ENCODE results near the gene MSI2. TPM values are rescaled to one million over a fixed set of nuclear protein-coding genes. Genes with fewer than 3 reads are reported as not detected.

Gene MSI2
- total RNA-seq, 2 experiments from 2014 or later = 117 to 120 TPM

- Mint-ChIP-seq H3K4me3 (no peak overlapping the region), H3K27me3 (no peaks in the 10 kb centered on the region), H3K4me1 (no peaks in the 10 kb centered on the region), H3K27ac (no peak overlapping the region), H3K36me3 (peaks cover 70% of the 10 kb centered on the region), H3K9me3 (ENCODE audit: low read depth) (peaks cover 19% of the 10 kb centered on the region)
- ATAC-seq (no peak), DNase-seq (no peak)
- CTCF ChIA-PET = interaction anchor here (1.2 to 1.6 kb wide), 2 partner anchors 145 to 284 kb away, joined by 3 to 5 read pairs; no protein-coding TSS in a partner anchor
Measured at GRCh38 chr17:57388131-57388725, 131.9 kb downstream of the MSI2 start.

GRCh38 chr17:57389473-57389872, 133.2 kb downstream of the MSI2 start:
- H3K36me3 Mint-ChIP-seq = peaks cover 73% of the 10 kb centered on the region
- no peak overlapping the region for H3K27ac Mint-ChIP-seq
- CTCF ChIA-PET = interaction anchor here (1.2 to 1.6 kb wide), 3 partner anchors 64 to 283 kb away, joined by 3 to 5 read pairs (median 5); no protein-coding TSS in a partner anchor

DNA sequence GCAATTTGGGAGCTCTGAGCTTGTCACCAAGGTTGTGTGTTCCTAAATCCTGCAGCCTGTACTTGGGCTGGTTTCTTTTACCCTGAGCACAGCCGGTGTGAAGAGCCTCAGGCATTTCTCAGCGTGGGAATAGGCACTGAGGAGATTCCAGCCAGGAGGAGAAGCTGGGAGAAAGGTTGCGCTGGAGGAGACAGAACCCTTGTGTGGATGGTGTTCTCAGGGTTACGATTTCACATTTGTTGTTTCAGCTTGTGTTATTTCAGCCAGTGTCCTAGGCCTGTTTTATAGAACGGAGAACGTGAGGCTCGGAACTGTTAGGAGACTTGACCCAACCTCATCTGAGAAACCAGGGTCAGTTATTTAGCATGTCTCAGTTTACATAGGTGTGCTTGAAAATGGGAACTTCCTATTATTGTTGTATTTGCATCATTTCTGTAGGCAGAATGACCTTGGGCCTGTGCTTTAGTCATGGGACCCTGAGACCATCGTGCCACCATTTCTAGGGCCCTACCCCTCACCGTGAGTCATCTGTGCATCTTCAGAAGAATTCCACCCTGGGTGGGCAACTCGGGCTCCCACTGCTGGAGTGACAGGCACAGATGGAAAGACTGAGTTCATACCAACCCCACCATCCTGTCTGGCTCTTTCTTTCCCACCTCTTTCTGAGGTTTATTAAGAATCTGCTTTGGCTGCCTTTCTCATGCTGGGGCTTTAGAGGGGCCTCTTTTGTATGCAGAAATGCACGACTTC, 134.9 kb downstream of the MSI2 start:
- Mint-ChIP-seq H3K27ac (no peak overlapping the region), H3K9me3 (ENCODE audit: low read depth) (peaks cover 17% of the 10 kb centered on the region), H3K36me3 (peaks cover 64% of the 10 kb centered on the region), H3K4me1 (peaks cover 2% of the 10 kb centered on the region), H3K27me3 (no peaks in the 10 kb centered on the region), H3K4me3 (no peak overlapping the region)
- CTCF ChIA-PET = no interaction called here
- ATAC-seq = no peak
- DNase-seq = no peak

More at GRCh38 chr17:57389473-57389872, 133.2 kb downstream of the MSI2 start:
- ATAC-seq (no peak), DNase-seq (no peak)
- Mint-ChIP-seq H3K4me3 (no peak overlapping the region), H3K4me1 (no peaks in the 10 kb centered on the region), H3K27me3 (no peaks in the 10 kb centered on the region), H3K9me3 (ENCODE audit: low read depth) (peaks cover 21% of the 10 kb centered on the region)

DNA sequence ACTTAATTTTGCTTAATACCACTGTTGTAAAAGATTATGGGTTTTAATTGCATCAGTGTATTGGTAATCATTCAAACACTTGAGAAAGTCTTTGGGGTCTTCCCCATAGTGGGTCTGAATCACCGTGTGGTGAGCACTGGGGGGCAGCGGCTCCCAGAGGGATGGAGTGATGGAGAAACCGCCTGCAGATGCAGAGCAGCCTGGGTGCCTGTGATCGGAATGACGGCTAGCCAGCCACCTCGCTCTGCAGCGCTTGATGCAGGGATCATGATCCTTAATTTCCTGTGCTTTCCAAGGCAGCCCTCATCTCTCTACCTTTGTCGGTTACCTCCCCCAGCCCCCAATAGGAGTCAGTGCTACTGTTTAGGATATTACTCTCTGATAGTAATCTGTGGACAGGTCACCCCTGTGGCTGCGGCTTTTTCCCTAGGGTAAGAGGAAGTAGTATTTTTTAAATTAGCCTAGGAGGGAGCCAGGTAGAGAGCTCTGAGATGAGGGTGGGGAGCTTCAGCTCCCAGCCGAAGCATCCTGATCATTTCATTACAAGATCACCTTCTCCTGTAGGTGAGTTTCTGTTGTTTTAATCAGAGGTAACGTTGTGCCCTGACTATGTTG, 135.6 kb downstream of the MSI2 start:
- Mint-ChIP-seq H3K9me3 (ENCODE audit: low read depth) (peaks cover 15% of the 10 kb centered on the region), H3K4me3 (no peak overlapping the region), H3K4me1 (peaks cover 2% of the 10 kb centered on the region), H3K27me3 (no peaks in the 10 kb centered on the region), H3K27ac (no peak overlapping the region), H3K36me3 (peaks cover 59% of the 10 kb centered on the region)
- no peak for ATAC-seq
- CTCF ChIA-PET = no interaction called here
- no peak for DNase-seq

GRCh38 chr17:57393368-57393767, 137.0 kb downstream of the MSI2 start:
- no peak for DNase-seq
- H3K9me3 Mint-ChIP-seq (ENCODE audit: low read depth) = peaks cover 7% of the 10 kb centered on the region
- no peak overlapping the region for H3K4me3 Mint-ChIP-seq
- H3K27ac Mint-ChIP-seq = no peak overlapping the region
- no peak for ATAC-seq
- H3K36me3 Mint-ChIP-seq = peaks cover 45% of the 10 kb centered on the region
- H3K4me1 Mint-ChIP-seq = peaks cover 2% of the 10 kb centered on the region
- no peaks in the 10 kb centered on the region for H3K27me3 Mint-ChIP-seq
- CTCF ChIA-PET = no interaction called here

DNA sequence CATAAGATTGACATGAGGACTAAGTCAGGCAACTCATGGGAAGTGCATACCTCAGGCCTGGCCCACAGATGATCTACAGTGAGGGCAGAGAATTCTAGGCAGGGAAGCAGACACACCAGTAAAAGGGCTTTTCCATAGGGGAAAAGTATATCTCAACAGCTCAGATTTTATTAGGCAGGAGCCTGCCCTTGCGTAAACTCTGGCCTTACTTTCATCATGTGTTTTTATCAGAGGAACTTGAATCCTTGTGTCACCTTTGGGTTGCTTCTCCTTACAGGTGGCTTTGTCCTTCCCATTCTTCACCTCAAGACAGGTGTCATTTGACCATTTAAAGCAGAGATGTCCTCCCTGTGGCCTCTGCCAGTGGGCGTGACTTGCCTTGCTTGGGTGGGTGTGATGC, 138.1 kb downstream of the MSI2 start:
- DNase-seq (no peak), ATAC-seq (no peak)
- H3K27me3 Mint-ChIP-seq = no peaks in the 10 kb centered on the region
- H3K36me3 Mint-ChIP-seq = peaks cover 39% of the 10 kb centered on the region
- peaks cover 2% of the 10 kb centered on the region for H3K4me1 Mint-ChIP-seq
- peaks cover 5% of the 10 kb centered on the region for H3K9me3 Mint-ChIP-seq (ENCODE audit: low read depth)
- no peak overlapping the region for H3K27ac Mint-ChIP-seq
- CTCF ChIA-PET = no interaction called here
- no peak overlapping the region for H3K4me3 Mint-ChIP-seq

DNA sequence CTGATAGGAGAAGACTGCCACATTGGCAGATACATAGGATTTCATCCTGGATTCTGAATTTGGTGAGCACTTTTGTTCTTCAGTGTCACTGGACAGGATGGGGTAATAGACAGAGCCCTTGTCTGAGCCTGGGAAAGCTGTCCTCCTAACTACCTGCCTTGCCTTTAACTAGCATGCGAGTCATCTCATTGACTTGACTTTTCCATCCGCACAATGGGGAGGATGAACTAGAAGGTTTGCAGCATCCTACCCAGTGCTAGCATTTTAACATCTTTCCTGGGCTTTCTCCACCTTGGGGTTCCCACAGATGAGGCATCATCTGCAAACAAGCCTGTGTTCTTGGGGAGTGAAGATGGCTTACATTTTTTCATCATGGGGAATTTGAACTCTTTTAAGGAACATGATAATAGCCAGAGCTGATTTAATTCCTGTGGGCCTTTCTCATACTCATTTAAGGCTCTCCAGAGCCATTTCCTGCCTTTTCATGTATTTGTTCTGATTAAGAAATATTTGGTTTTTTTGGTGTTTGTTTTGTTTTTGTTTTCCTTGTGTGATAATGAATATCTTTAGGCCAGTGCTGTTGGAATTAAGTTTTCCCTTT, 139.5 kb downstream of the MSI2 start:
- peaks cover 32% of the 10 kb centered on the region for H3K36me3 Mint-ChIP-seq
- CTCF ChIA-PET = no interaction called here
- H3K27me3 Mint-ChIP-seq = no peaks in the 10 kb centered on the region

GRCh38 chr17:57396511-57396921, 140.2 kb downstream of the MSI2 start:
- no peak for ATAC-seq
- CTCF ChIA-PET = no interaction called here
- Mint-ChIP-seq H3K4me3 (no peak overlapping the region), H3K9me3 (ENCODE audit: low read depth) (peaks cover 5% of the 10 kb centered on the region), H3K36me3 (peaks cover 28% of the 10 kb centered on the region), H3K27me3 (no peaks in the 10 kb centered on the region), H3K27ac (no peak overlapping the region), H3K4me1 (peaks cover 2% of the 10 kb centered on the region)
- no peak for DNase-seq

More for the DNA sequence above, 139.5 kb downstream of the MSI2 start:
- Mint-ChIP-seq H3K9me3 (ENCODE audit: low read depth) (peaks cover 5% of the 10 kb centered on the region), H3K27ac (no peak overlapping the region), H3K4me3 (no peak overlapping the region), H3K4me1 (peaks cover 2% of the 10 kb centered on the region)
- DNase-seq (no peak), ATAC-seq (no peak)

DNA sequence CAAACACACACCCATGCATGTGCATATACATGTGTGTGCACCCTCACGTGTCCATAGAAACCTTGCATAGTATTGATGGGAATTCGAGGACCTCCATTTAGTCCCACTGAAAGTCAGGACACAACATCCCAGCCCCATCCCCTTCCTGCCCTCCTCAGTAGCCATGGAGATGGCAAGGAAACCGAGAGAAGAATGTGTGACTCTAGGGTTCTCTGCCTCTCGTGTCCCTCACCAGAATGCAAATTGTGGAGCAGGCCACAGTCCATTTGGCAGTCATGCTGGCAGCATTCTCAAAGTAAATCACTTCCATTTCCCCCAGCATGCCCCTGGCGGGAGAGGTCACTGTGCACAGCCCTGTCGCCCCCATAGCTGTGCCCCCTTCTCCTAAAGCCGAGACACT, 141.1 kb downstream of the MSI2 start:
- Mint-ChIP-seq H3K27ac (no peak overlapping the region), H3K9me3 (ENCODE audit: low read depth) (peaks cover 5% of the 10 kb centered on the region), H3K27me3 (no peaks in the 10 kb centered on the region), H3K4me1 (peaks cover 2% of the 10 kb centered on the region), H3K36me3 (peaks cover 24% of the 10 kb centered on the region), H3K4me3 (no peak overlapping the region)
- DNase-seq = no peak
- no peak for ATAC-seq
- CTCF ChIA-PET = interaction anchor here (1.1 kb wide), 1 partner anchor 154 kb away, joined by 3 read pairs; no protein-coding TSS in a partner anchor

DNA sequence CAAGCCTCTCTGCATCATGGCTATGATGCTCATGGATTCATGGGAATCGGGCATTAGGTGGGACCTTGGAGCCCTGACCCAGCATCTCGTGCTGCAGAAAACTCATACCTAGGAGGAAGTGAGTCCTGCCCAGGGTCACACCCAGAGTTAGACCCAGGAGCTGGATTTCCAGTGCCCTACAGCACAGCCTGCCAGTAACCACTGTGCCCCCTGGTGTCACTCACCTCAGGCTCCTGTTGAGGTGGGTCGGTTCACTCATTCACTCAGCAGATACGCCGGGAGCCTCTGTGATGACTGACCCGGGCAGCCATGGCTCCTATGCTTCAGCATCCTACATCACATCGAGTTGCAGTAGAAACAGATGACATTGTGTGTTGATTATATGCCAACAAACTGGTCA, 143.4 kb downstream of the MSI2 start:
- Mint-ChIP-seq H3K36me3 (peaks cover 4% of the 10 kb centered on the region), H3K4me1 (peaks cover 2% of the 10 kb centered on the region), H3K4me3 (no peak overlapping the region), H3K9me3 (ENCODE audit: low read depth) (no peaks in the 10 kb centered on the region), H3K27ac (no peak overlapping the region), H3K27me3 (no peaks in the 10 kb centered on the region)
- no peak for ATAC-seq
- DNase-seq = no peak
- CTCF ChIA-PET = interaction anchor here (1.8 kb wide), 1 partner anchor 157 kb away, joined by 6 read pairs; no protein-coding TSS in a partner anchor

DNA sequence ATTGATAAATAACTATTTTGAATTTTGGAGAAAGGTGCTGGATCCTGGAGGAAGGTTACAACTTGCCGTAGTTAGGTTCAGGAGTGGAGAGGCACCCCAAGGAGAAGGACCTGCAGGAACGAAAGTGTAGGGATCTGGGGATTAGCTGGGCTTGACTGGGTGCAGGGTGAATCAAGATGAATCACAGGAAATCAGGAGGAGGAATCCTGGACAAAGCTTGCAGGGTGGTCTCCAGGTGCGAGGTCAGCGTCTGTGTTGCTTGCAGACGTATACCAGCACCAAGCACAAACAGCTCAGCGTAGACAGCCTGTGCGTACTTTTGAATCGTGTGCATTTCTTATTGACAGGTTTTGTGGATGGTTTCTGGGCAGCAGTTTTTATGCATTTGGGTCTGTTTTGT, 144.3 kb downstream of the MSI2 start:
- Mint-ChIP-seq H3K27ac (no peak overlapping the region), H3K36me3 (no peaks in the 10 kb centered on the region), H3K27me3 (no peaks in the 10 kb centered on the region), H3K9me3 (ENCODE audit: low read depth) (no peaks in the 10 kb centered on the region), H3K4me1 (peaks cover 2% of the 10 kb centered on the region), H3K4me3 (no peak overlapping the region)
- CTCF ChIA-PET = interaction anchor here (1.8 kb wide), 1 partner anchor 158 kb away, joined by 6 read pairs; no protein-coding TSS in a partner anchor
- no peak for ATAC-seq
- no peak for DNase-seq

DNA sequence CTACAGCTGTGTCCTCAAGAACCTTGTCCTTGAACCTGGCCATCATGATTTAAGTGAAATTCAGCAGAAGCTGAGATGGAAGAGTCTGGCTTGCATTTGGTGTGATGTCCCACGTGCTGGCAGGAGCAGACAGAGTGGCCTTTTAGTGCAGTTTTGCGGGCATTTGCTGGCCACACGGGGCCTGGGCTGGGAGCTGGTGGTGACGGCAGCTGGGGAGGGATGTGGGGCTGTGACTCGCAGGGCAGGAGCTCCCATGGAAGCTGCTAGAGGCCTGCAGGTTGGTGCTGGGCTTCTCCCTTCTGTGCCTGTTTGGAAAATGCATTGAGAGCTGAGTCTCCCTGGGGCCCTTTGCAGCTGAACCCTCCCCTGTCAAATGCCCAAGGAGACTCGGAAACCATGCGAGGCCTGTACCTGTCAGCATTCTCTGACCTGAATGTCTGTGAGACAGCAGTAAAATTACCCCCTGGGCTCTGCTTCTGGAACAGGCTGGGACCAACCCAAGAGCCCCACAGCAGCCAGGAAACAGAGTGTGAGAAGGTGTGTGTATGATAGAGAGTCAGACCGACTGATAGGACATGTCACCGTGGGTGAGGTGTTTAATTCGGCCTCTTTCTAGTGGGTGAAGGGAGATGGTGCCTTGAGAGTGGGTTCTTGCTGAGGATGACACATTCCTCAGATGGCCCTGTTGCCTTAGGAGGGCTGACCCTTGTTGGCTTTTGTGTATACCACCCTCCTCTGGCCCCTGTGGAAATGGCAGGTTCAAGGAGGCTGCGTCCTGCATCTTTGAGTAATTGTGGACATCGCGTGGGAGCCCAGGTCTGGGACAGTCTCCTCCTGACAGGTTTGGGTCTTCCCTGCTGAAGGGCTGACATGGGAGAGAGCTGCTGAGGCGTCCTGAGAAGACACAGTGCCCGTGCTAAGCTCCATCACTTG, 145.5 kb downstream of the MSI2 start:
- CTCF ChIA-PET = interaction anchor here (4.5 kb wide), 1 partner anchor 158 kb away, joined by 33 read pairs; no protein-coding TSS in a partner anchor
- H3K36me3 Mint-ChIP-seq = no peaks in the 10 kb centered on the region
- no peak overlapping the region for H3K4me3 Mint-ChIP-seq
- H3K9me3 Mint-ChIP-seq (ENCODE audit: low read depth) = no peaks in the 10 kb centered on the region
- H3K4me1 Mint-ChIP-seq = peaks cover 5% of the 10 kb centered on the region
- no peak overlapping the region for H3K27ac Mint-ChIP-seq
- ATAC-seq = no peak
- no peaks in the 10 kb centered on the region for H3K27me3 Mint-ChIP-seq
- no peak for DNase-seq

Measured in activated CD8-positive, alpha-beta memory T cell treated with anti-CD3 and anti-CD28 coated beads, Interleukin-2, amount 10 ng/mL, durations not matched to agents 7 days and 5 days (primary cell).